Fibroblast of skin of right quadriceps (primary cell): ENCODE data around the gene MOB3B.
"Not testable (repeated sequence)": the region's sequence is repeated elsewhere in the genome, so short reads cannot be mapped to it uniquely, and the experiment has no call there.

Source experiments
- DNase-seq: peaks from one replicate; pipeline ENCODE4 v3.0.0-alpha.2; 2013

MOB3B gene

GRCh38 chr9:27514551-27514950 is 15.1 kb downstream of the MOB3B start:
- no peak for DNase-seq

- no peak for DNase-seq
Observed at GRCh38 chr9:27511771-27512170, 17.8 kb downstream of the MOB3B start.

GRCh38 chr9:27510780-27511179 is 18.8 kb downstream of the MOB3B start:
- no peak for DNase-seq

GRCh38 chr9:27506981-27507380 is 22.6 kb downstream of the MOB3B start:
- DNase-seq: no peak

- DNase-seq: no peak
Observed at GRCh38 chr9:27505744-27506161, 23.9 kb downstream of the MOB3B start.

GRCh38 chr9:27504259-27504658 is 25.4 kb downstream of the MOB3B start:
- DNase-seq: no peak

- no peak for DNase-seq
Observed at GRCh38 chr9:27503623-27504022, 26.0 kb downstream of the MOB3B start.

- not testable (repeated sequence) for DNase-seq
Observed at GRCh38 chr9:27500902-27501301, 28.7 kb downstream of the MOB3B start.

GRCh38 chr9:27499451-27499850 is 30.2 kb downstream of the MOB3B start:
- DNase-seq: peak; percentile 43

GRCh38 chr9:27497883-27498417 is 31.7 kb downstream of the MOB3B start:
- no peak for DNase-seq

- DNase-seq: no peak
Observed at GRCh38 chr9:27496135-27496504, 33.5 kb downstream of the MOB3B start.

GRCh38 chr9:27495480-27496134 is 34.0 kb downstream of the MOB3B start:
- no peak for DNase-seq

GRCh38 chr9:27491154-27491553 is 38.5 kb downstream of the MOB3B start:
- peak; percentile 6 for DNase-seq

GRCh38 chr9:27489087-27489876 is 40.3 kb downstream of the MOB3B start:
- no peak for DNase-seq

GRCh38 chr9:27487927-27488326 is 41.7 kb downstream of the MOB3B start:
- no peak for DNase-seq

- DNase-seq: peak; percentile 9
Observed at GRCh38 chr9:27487128-27487640, 42.4 kb downstream of the MOB3B start.

GRCh38 chr9:27485158-27485557 is 44.5 kb downstream of the MOB3B start:
- DNase-seq: no peak

GRCh38 chr9:27483576-27483975 is 46.0 kb downstream of the MOB3B start:
- DNase-seq: no peak

- no peak for DNase-seq
Observed at GRCh38 chr9:27482709-27483108, 46.9 kb downstream of the MOB3B start.

- DNase-seq: no peak
Observed at GRCh38 chr9:27478322-27478721, 51.3 kb downstream of the MOB3B start.

GRCh38 chr9:27476870-27477515 is 52.6 kb downstream of the MOB3B start:
- DNase-seq: no peak

GRCh38 chr9:27475057-27475595 is 54.5 kb downstream of the MOB3B start:
- no peak for DNase-seq

- no peak for DNase-seq
Observed at GRCh38 chr9:27474305-27474704, 55.3 kb downstream of the MOB3B start.
